Colonic mucosa (tissue), 4 donors: Measurements from ENCODE around the gene IRAK1BP1. TPM values are rescaled to one million over a fixed set of nuclear protein-coding genes. Genes with fewer than 3 reads are reported as not detected.

ENCODE experiments used
- DNase-seq: peaks from one replicate; pipeline ENCODE4 v3.0.0-alpha.2; 2020
- H3K27ac ChIP-seq: fragments of 200-600 bp; one replicate; pipeline ENCODE4 v1.8.0; 2021
- H3K27me3 ChIP-seq: fragments of 200-600 bp; one replicate; pipeline ENCODE4 v1.8.0; 2021
- H3K36me3 ChIP-seq: fragments of 200-600 bp; one replicate; pipeline ENCODE4 v1.8.0; 2021
- H3K4me1 ChIP-seq: fragments of 200-600 bp; one replicate; pipeline ENCODE4 v1.8.0; 2021; ENCODE audit warnings: mild to moderate bottlenecking
- H3K4me3 ChIP-seq: fragments of 200-600 bp; one replicate; pipeline ENCODE4 v1.8.0; 2021
- H3K9ac ChIP-seq, 2 donors: one replicate each; pipeline ENCODE4 v1.7.0; 2013; ENCODE audit warnings: control low read depth in 2 of 2, low read depth in 2 of 2, low read length in 2 of 2
- H3K9me3 ChIP-seq: fragments of 200-600 bp; one replicate; pipeline ENCODE4 v1.8.0; 2021
- intact Hi-C: fragments of 100-400 bp; cut with DNase I; formaldehyde crosslinking; loops from one replicate; pipeline ENCODE4 v1.14.1; 2022
- total RNA-seq, 2 donors: library from RNA; stranded (reverse); fragmentation: NEBNext Ultra II Directional in 1 of 2; extraction: Animal tissue kit (Norgen Biotek cat#: 25700) in 1 of 2; gene quantifications; one replicate each; pipeline ENCODE4 v1.2.1, GENCODE V29; 2021
- TF ChIP-seq, protein P1 (sequence below): fragments of 200-600 bp; IDR thresholded peaks from one replicate; pipeline ENCODE4 v1.8.0; 2022; ENCODE audit warnings: antibody characterized with exemption, mild to moderate bottlenecking
- donor health status: healthy.
- donor health status: DM: no; HTN: no; CAD: no.
- donor health status: DM: no; HTN: no; CAD: no.

IRAK1BP1 gene
- total RNA-seq, 2 donors from 2014 or later, result 1.7 to 4.9 TPM

DNA sequence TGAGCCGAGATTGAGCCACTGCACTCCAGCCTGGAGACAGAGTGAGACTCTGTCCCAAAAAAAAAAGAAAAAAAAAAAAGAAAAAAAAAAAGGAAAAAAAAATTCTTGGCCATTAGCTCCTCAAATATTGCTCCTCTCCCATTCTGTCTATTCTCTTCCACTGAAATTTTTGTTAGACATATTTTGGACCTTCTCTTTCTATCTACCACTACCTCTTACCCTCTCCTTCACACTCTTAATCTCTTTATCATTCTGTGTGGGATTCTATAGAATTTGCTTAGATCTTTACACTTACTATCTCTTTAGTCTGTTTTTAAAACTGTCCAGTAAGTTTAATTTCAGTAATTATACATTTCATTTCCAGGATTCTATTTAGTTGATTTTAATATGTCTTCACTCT lies 85.0 kb downstream of the IRAK1BP1 start:
- no peaks in the 10 kb centered on the region for H3K27me3 ChIP-seq
- H3K27ac ChIP-seq, result no peak overlapping the region
- intact Hi-C loops, result no loop called here
- no peak overlapping the region for H3K4me3 ChIP-seq
- peaks cover 22% of the 10 kb centered on the region for H3K36me3 ChIP-seq
- no peak for DNase-seq
- TF ChIP-seq, protein P1, sequence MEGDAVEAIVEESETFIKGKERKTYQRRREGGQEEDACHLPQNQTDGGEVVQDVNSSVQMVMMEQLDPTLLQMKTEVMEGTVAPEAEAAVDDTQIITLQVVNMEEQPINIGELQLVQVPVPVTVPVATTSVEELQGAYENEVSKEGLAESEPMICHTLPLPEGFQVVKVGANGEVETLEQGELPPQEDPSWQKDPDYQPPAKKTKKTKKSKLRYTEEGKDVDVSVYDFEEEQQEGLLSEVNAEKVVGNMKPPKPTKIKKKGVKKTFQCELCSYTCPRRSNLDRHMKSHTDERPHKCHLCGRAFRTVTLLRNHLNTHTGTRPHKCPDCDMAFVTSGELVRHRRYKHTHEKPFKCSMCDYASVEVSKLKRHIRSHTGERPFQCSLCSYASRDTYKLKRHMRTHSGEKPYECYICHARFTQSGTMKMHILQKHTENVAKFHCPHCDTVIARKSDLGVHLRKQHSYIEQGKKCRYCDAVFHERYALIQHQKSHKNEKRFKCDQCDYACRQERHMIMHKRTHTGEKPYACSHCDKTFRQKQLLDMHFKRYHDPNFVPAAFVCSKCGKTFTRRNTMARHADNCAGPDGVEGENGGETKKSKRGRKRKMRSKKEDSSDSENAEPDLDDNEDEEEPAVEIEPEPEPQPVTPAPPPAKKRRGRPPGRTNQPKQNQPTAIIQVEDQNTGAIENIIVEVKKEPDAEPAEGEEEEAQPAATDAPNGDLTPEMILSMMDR, result no peak
- peaks cover 5% of the 10 kb centered on the region for H3K9me3 ChIP-seq
- H3K4me1 ChIP-seq, result no peaks in the 10 kb centered on the region
- no peak overlapping the region for H3K9ac ChIP-seq

Other genes with a start within 250 kb of the IRAK1BP1 start
- gene PHIP, start 210.7 kb downstream of the IRAK1BP1 start, total RNA-seq, result 10 to 100 TPM; 19.3 to 20.5 TPM